PC-9 (cell line): ENCODE data around the gene VPS37B. TPM values are rescaled to one million over a fixed set of nuclear protein-coding genes. Genes with fewer than 3 reads are reported as not detected.

Experiments
- BruUV-seq: library from RNA; stranded (reverse); fragments of 400-500 nt; replicated peaks from 2 replicates; lab custom pipeline; 2021; lab: Mats Ljungman, UMichigan
- CTCF ChIA-PET: fragments of 300-600 bp; sonication (Branson Sonifier 250); formaldehyde crosslinking; loops from one replicate; lab custom pipeline; 2022; ENCODE audit warnings: antibody characterized with exemption; lab: Charles Lee
- POLR2A ChIA-PET: fragments of 300-600 bp; sonication (Branson Sonifier 250); formaldehyde crosslinking; loops from one replicate; lab custom pipeline; 2022; ENCODE audit warnings: antibody characterized with exemption; ENCODE audit not compliant: unreplicated experiment; lab: Charles Lee
- DNase-seq, 2 experiments: peaks; one replicate each; pipeline versions ENCODE4 v3.0.0 to v3.0.0-alpha.2; 2015 to 2022; ENCODE audit warnings: mixed read lengths in 1 of 2
- H2AFZ ChIP-seq: fragments of 200-600 bp; sonication (generic); 2 replicates; pipeline ENCODE4 v1.8.1; 2017; ENCODE audit warnings: antibody characterized with exemption
- H3F3A ChIP-seq: fragments of 200-600 bp; sonication (generic); 2 replicates; pipeline ENCODE4 v1.8.1; 2017; ENCODE audit warnings: antibody characterized with exemption, mild to moderate bottlenecking, low read depth; ENCODE audit not compliant: insufficient read depth
- H3K27ac ChIP-seq: fragments of 200-600 bp; sonication (generic); 2 replicates; pipeline ENCODE4 v1.6.1; 2016; ENCODE audit warnings: mixed run types
- H3K27me3 ChIP-seq: fragments of 200-600 bp; sonication (generic); 2 replicates; pipeline ENCODE4 v1.6.1; 2016; ENCODE audit warnings: low read depth, mixed run types; ENCODE audit not compliant: insufficient read depth
- H3K36me3 ChIP-seq: fragments of 200-600 bp; sonication (generic); 2 replicates; pipeline ENCODE4 v1.6.1; 2016; ENCODE audit warnings: low read depth, mixed run types
- H3K4me1 ChIP-seq: fragments of 200-600 bp; sonication (generic); replicated peaks from 2 replicates; pipeline ENCODE4 v1.6.1; 2016; ENCODE audit warnings: mixed run types; ENCODE audit not compliant: insufficient read depth
- H3K4me2 ChIP-seq: fragments of 200-600 bp; sonication (generic); 2 replicates; pipeline ENCODE4 v1.6.1; 2017; ENCODE audit warnings: mixed run types
- H3K4me3 ChIP-seq: fragments of 200-600 bp; sonication (generic); 2 replicates; pipeline ENCODE4 v1.6.1; 2016; ENCODE audit warnings: mixed run types
- H3K79me2 ChIP-seq: fragments of 200-600 bp; sonication (generic); 2 replicates; pipeline ENCODE4 v1.6.1; 2017; ENCODE audit warnings: low read depth, mixed run types
- H3K9me2 ChIP-seq: fragments of 200-600 bp; sonication (generic); 2 replicates; pipeline ENCODE4 v1.8.1; 2017; ENCODE audit warnings: mild to moderate bottlenecking; ENCODE audit not compliant: insufficient read depth
- H3K9me3 ChIP-seq: fragments of 200-600 bp; sonication (generic); 2 replicates; pipeline ENCODE4 v1.8.1; 2016; ENCODE audit warnings: low read depth; ENCODE audit not compliant: insufficient read depth
- H4K20me1 ChIP-seq: fragments of 200-600 bp; sonication (generic); 2 replicates; pipeline ENCODE4 v1.8.1; 2017; ENCODE audit not compliant: insufficient read depth
- CTCF ChIP-seq: fragments of 200-600 bp; sonication (generic); conservative IDR thresholded peaks from 2 replicates; pipeline ENCODE4 v1.6.1; 2017; ENCODE audit warnings: mixed run types, antibody characterized with exemption, mild to moderate bottlenecking, moderate library complexity
- EZH2 ChIP-seq: fragments of 200-600 bp; sonication (generic); IDR thresholded peaks from 2 replicates; pipeline ENCODE4 v1.8.0; 2017; ENCODE audit warnings: antibody characterized with exemption, low read depth
- intact Hi-C: fragments of 100-400 bp; cut with micrococcal nuclease; formaldehyde crosslinking; loops from one replicate; pipeline ENCODE4 v1.10.0; 2022; ENCODE audit not compliant: unreplicated experiment
- total RNA-seq: library from RNA; stranded (reverse); gene quantifications from 2 replicates; pipeline ENCODE4 v1.2.3, GENCODE V29; 2021

The VPS37B gene
- total RNA-seq, 1 experiment from 2014 or later = 51.4 TPM

DNA sequence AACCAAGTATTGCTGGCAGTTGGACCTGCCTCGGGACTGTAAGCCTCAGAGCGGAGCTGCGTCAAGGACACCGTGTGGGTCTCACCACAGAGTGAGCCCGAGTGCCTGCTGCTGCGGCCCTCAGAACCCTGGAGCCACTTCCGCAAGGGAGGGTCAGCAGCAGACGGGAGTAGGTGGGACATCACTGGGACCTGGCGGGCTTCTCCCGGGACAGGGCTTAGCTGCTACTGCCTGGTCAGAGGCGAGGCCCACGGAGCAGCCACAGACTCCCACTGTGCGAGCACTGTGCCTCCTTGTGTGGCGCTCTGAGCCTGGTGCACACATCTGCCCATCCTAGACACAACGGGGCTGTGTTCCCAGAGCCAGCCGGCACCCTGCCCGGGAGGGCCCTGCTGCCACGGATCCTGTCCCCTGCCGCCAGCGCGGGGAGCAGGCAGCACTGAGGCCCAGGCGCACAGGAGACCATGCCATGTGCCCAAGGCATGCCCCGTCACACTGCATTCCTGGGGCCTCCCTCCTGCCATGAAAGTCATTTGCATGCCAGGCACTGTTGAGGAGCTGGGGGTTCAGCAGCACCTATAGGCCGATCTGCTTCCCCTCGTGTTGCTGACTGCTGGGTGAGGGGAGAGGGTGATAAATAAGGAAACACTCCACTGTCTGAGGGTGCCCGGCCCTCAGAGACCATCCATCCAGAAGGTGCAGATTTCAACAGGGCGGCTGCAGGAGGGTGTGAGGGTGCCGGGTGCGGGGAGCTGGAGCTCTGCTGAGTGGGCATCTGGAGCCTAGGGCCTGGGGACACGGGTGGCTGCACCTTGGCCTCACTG is 50.7 kb downstream of the VPS37B start:
- intact Hi-C loops = no loop called here
- Histone ChIP-seq H2AFZ (no peak overlapping the region), H4K20me1 (peaks cover 13% of the 10 kb centered on the region), H3K36me3 (no peaks in the 10 kb centered on the region), H3K9me3 (no peaks in the 10 kb centered on the region), H3K27me3 (no peaks in the 10 kb centered on the region), H3K4me3 (no peak overlapping the region), H3K79me2 (peaks cover 31% of the 10 kb centered on the region), H3K4me2 (no peak overlapping the region), H3K9me2 (no peaks in the 10 kb centered on the region), H3K27ac (no peak overlapping the region), H3F3A (peaks cover 22% of the 10 kb centered on the region), H3K4me1 (peaks cover 23% of the 10 kb centered on the region)
- POLR2A ChIA-PET = no interaction called here
- no TSS peak for BruUV-seq
- TF ChIP-seq EZH2 = no peak
- TF ChIP-seq CTCF = no peak
- CTCF ChIA-PET = interaction anchor here (0.6 kb wide), 1 partner anchor 105 kb away, joined by 5 read pairs; no protein-coding TSS in a partner anchor
- DNase-seq = no peak

DNA sequence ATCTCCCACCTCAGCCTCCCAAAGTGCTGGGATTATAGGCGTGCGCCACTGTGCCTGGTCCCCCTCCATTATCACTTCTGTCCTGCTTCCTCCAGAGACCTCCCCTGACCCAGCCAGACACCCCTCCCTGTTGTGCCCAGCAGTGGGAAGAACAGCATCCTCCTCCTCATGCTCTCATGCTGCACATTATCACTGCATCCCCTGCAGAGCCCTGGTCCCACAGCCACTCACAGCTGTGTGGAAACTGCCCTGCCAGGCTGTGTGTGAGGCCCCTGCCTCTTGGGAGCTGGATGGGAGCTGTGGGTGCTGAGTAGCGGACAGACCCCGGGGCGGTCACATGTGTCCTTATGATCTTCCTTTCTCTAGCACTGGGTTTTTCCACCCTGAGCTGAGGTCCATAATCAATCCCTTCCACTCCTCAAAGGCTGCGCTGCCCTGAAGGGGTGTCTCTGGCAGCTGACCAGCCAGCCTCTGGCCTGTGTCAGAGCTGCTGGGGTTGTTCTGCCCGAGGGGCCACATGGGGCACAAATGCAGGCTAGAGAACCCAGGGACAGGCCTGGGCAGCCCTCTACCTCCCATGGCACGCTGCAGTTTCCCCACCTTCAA is 51.5 kb downstream of the VPS37B start:
- H3K9me3 ChIP-seq = no peaks in the 10 kb centered on the region
- TF ChIP-seq EZH2 (no peak), CTCF (no peak)
- H3K36me3 ChIP-seq = no peaks in the 10 kb centered on the region
- peaks cover 30% of the 10 kb centered on the region for H3K4me1 ChIP-seq
- no peak overlapping the region for H3K27ac ChIP-seq
- no peak overlapping the region for H3K4me2 ChIP-seq
- H3K79me2 ChIP-seq = peaks cover 38% of the 10 kb centered on the region
- no peaks in the 10 kb centered on the region for H3K27me3 ChIP-seq
- H2AFZ ChIP-seq = no peak overlapping the region
- CTCF ChIA-PET = interaction anchor here (0.6 kb wide), 1 partner anchor 106 kb away, joined by 5 read pairs; no protein-coding TSS in a partner anchor
- intact Hi-C loops = loop anchor here (5.0 kb wide), 1 partner anchor 52 kb away; no protein-coding TSS in a partner anchor
- POLR2A ChIA-PET = no interaction called here
- BruUV-seq = no TSS peak
- peaks cover 23% of the 10 kb centered on the region for H3F3A ChIP-seq
- H4K20me1 ChIP-seq = peaks cover 13% of the 10 kb centered on the region
- no peak for DNase-seq
- H3K9me2 ChIP-seq = no peaks in the 10 kb centered on the region
- H3K4me3 ChIP-seq = no peak overlapping the region

GRCh38 chr12:122843455-122843854 is 52.5 kb downstream of the VPS37B start:
- POLR2A ChIA-PET = no interaction called here
- intact Hi-C loops = loop anchor here (5.0 kb wide), 1 partner anchor 51 kb away; no protein-coding TSS in a partner anchor
- peaks cover 34% of the 10 kb centered on the region for H3K4me1 ChIP-seq

More at GRCh38 chr12:122843455-122843854, 52.5 kb downstream of the VPS37B start:
- BruUV-seq = no TSS peak
- no peaks in the 10 kb centered on the region for H3K36me3 ChIP-seq
- no peak overlapping the region for H3K4me3 ChIP-seq
- CTCF ChIA-PET = no interaction called here
- no peaks in the 10 kb centered on the region for H3K27me3 ChIP-seq
- no peak overlapping the region for H2AFZ ChIP-seq
- peaks cover 13% of the 10 kb centered on the region for H4K20me1 ChIP-seq
- no peak overlapping the region for H3K4me2 ChIP-seq
- DNase-seq = no peak
- TF ChIP-seq EZH2 (no peak), CTCF (no peak)
- peaks cover 23% of the 10 kb centered on the region for H3F3A ChIP-seq
- H3K9me3 ChIP-seq = no peaks in the 10 kb centered on the region
- H3K9me2 ChIP-seq = no peaks in the 10 kb centered on the region
- H3K79me2 ChIP-seq = peaks cover 49% of the 10 kb centered on the region
- H3K27ac ChIP-seq = no peak overlapping the region
